ENCODE results near the gene FAM83F.

DNA sequence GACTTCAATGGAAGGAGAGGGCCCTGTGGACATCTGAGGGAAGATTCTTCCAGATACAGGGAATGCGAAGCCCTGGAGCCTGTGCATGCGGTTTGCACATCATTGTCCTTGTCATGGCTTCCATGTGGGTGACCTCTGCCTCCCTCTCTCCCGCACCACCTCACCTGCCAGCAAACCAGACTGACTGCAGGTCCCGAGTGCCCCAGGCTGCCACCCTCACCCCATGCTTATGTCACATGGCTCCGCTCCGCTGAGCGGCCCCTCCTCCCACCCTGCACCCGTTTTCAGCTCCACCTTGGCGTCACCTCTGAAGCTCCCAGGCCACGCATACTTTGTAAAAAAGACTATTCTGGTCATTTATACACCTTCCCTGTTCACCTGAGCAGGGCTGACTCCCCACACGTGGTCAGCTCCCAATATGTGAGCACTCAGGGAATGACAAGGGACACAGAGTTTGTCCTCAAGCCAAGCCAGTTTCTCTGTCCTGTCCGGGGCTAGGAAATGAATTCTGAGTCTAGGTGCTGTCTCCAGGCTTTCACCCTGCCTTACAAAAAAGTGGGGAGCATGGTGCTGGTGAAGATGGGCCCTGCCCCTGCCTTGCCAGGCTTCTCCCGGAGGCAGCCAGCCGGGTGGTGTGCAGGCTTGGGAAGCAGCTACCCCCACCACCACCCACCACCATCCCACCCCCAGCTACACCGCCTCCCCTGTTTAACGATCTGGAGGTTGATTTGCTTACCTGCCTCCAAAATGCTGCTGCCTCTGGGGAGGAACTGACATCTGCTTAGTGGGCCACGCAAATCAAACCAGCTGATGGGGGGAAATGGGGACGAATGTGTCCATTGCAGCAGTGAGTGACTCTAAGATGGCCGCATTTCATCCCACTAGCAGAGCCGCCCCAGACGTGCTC, 32.7 kb downstream of the FAM83F start:
- TF ChIP-seq, protein P1, sequence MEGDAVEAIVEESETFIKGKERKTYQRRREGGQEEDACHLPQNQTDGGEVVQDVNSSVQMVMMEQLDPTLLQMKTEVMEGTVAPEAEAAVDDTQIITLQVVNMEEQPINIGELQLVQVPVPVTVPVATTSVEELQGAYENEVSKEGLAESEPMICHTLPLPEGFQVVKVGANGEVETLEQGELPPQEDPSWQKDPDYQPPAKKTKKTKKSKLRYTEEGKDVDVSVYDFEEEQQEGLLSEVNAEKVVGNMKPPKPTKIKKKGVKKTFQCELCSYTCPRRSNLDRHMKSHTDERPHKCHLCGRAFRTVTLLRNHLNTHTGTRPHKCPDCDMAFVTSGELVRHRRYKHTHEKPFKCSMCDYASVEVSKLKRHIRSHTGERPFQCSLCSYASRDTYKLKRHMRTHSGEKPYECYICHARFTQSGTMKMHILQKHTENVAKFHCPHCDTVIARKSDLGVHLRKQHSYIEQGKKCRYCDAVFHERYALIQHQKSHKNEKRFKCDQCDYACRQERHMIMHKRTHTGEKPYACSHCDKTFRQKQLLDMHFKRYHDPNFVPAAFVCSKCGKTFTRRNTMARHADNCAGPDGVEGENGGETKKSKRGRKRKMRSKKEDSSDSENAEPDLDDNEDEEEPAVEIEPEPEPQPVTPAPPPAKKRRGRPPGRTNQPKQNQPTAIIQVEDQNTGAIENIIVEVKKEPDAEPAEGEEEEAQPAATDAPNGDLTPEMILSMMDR (IDR thresholded peaks at IDR 0.05): no peak
- TF ChIP-seq POLR2A (IDR thresholded peaks at IDR 0.05): no peak
